Middle frontal gyrus (tissue), 1 donor: Measurements from ENCODE around the gene SLC66A3.
A peak's percentile ranks its signal among the peaks of the same experiment; 100 is the strongest.

Source experiments
- DNase-seq: peaks from one replicate; pipeline ENCODE4 v3.0.0-alpha.2; 2015; ENCODE audit warnings: low spot score; ENCODE audit errors: extremely low spot score

The SLC66A3 gene

DNA sequence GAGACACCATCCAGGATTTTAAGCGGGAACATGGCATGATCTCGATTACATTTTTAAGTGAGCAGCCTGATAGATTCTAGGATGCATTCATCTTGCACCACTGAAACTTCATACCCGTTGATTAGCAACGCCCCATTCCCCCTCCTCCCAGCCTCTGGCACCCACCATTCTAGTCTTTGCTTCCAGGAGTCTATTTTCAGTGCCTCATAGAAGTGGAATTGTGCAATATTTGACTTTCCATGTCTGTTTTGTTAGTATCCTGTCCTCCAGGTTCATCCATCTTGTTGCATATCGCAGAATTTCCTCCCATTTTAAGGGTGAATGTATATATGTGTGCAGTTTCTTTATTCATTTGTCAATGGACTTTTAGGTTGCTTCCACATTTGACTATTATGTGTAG is 20.9 kb upstream of the SLC66A3 start:
- DNase-seq, result no peak

DNA sequence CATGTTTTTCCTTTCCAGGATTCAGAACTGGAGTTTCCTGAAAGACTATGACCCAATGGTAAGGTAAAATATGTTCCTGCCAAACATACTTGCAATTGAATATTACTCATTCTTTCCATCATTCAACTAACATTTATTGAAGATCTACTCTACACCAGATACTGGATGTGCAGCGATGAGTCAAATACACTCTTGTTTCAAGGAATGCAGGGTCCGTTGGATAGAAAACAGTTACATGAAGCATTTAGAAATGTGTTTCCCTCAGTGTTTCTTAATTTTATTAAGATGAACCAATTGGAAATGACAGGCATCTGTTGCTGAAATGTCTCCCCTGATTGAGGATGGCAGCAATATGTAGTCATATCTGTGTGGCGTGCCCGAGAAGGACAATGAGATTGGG is 14.8 kb upstream of the SLC66A3 start:
- no peak for DNase-seq

DNA sequence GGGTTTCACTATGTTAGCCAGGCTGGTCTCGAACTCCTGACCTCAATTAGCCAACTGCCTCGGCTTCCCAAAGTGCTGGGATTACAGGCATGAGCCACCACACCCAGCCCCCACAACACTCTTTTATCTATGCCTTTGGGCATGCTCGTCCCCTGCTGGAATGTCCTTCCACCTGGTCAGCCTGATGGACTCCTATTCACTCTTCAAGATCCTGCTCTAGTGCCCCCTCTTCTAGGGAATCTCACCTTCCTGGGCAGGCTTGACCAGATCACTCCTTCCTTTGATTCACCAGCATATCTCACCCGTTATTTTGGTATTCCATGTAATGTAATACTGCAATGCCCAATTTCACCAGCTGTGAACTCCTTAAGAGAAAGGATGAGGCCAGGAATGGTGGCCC is 13.9 kb upstream of the SLC66A3 start:
- no peak for DNase-seq

DNA sequence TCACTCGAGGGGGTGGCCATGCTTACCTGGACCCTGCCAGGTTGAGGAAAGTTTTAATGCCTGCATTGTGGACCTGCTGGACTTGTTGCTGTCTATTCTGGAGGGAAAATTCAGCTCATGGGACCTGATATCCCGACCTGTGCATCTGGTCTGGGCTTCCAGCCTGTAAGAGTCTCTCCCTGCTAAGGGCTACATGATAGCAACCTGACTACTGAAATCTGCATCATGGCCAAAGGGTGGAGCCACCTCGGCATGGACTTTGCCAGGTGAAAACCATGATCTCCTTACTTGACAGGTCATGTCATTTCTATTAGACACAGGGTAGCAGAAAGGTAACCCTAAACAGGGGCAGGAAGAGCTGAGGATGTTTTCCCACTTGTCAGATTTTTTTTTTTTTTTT is 12.9 kb upstream of the SLC66A3 start:
- no peak for DNase-seq

DNA sequence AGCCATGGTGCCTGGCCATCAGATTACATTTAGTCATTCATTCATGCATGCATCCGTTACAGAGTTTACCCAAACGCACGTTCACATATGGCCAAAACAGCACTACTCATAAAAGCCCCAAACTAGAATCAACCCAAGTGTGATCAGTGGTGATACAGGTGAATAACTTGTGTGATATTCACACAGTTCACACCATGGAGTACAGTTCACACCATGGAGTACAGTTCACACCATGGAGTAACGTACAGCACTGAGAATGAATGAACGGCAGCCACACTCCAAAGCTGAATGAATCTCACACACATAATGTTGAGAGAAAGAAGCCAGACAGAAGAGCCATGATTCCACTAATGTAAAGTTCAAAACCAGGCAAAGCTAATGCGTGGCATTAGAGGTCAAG is 12.3 kb upstream of the SLC66A3 start:
- no peak for DNase-seq

DNA sequence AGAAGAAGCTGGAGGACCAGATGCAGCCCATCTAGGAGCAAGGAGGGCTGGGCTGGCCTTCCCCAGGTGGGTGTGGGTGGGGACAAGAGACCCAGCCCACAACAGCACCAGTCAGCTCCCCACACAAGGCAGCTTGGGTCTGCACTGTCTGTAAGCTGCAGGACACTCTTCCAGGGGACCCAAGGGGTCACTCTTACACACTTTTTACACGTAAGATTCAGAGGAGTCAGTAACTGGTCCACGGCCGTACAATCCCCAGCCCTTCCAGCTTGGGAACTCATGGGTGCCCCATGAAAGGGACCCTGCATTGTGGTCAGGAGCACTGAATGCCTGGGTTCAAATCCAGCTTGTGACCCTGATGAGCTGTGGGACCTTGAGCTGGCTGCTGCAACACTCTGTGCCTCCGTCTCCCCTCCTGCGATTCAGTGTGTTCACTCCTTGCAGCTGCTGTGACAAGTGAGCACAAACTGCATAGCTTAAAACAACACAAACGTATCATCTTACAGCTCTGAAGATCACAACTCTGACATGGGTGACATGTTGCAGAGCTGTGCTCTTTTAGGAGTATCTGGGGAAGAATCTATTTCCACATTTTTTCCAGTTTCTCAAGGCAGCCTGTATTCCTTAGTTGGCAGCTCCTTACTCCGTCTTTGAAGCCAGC is 11.1 kb upstream of the SLC66A3 start:
- DNase-seq, result no peak

DNA sequence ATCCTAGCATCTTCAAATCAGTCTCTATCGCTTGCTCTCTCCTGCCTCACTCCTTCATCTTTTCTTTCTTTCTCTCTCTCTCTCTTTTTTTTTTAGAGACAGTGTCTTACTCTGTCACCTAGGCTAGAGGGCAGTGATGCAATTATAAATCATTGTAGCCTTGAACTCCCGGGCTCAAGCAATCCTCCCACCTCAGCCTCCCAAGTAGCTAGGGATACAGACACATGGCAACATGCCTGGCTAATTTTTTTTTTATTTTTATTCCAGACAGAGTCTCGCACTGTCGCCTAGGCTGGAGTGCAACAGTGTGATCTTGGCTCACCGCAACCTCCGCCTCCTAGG is 10.6 kb upstream of the SLC66A3 start:
- DNase-seq, result no peak

DNA sequence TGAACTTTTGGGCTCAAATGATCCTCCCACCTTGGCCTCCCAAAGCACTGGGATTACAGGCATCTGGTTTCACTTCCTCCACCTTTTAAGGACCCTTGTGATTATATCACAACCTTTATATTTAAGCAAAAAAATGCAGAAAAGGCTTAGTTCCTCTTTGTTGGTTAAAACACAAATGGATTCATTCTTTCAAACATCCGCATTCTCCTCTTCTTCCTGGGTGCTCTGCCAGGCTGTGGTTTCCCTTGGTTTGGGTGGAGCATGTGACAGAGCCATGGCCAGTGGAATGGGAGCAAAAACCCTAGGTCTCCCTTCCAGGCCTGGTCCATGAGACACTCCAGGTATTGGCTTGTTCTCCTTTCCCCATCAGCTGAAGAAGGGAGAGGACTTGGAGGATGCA is 9.9 kb upstream of the SLC66A3 start:
- DNase-seq, result no peak

DNA sequence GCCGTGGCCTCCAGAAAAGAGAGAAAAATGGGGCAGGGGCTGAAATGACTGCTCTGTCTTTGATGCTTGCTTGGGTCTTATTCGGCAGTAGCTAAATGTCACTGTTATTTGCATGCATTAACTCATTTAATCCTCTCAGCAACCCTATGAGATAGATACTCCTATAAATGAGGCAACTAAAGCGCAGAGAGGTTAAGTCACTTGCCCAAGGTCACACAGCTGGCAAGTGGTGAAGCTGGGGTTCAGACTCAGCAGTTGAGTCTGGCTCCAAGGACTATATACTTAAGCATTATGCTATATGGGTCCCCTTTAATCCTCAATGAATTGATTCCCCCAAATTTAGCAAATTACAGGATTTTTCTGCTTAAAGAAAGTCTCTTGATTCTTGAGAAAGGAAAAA is 9.2 kb upstream of the SLC66A3 start:
- no peak for DNase-seq

DNA sequence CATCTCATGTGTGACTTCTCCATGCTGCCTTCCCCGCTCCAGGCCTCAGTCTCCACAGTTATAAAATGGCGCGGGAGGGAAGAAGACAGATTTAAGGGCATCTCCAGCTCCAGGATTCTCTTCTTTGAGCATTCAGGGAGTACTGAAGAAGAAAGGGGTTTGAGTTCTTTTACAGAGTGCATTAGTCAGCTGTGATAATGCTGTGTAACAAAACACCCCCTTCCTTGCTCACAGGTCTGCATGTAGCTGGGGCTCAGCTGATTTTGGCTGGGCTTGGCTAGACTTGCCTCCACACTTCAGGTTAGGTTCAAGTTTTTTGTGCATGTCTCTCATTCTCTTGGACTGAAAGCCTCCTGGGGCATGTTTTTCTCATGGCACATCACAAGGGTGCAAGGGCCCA is 8.0 kb upstream of the SLC66A3 start:
- no peak for DNase-seq

DNA sequence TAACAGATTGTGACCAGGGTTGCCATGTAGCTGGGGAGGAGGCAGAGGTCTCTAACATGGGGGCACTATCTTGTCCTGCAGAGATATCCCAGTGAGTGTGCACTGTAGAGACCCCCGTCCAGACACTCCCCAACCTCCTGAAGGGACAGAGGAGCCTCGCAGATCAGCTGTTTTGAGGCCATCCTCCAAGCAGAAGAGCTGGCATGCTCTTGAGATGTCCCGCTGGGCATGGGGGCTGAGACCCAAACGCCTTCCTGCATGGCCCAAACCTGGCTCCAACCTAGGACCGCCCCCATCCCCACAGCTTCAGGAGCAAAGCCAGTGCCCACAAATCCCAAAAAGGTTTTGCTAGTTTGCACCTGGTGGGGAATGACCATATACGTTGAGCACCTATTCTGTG is 2.7 kb upstream of the SLC66A3 start:
- DNase-seq, result no peak

DNA sequence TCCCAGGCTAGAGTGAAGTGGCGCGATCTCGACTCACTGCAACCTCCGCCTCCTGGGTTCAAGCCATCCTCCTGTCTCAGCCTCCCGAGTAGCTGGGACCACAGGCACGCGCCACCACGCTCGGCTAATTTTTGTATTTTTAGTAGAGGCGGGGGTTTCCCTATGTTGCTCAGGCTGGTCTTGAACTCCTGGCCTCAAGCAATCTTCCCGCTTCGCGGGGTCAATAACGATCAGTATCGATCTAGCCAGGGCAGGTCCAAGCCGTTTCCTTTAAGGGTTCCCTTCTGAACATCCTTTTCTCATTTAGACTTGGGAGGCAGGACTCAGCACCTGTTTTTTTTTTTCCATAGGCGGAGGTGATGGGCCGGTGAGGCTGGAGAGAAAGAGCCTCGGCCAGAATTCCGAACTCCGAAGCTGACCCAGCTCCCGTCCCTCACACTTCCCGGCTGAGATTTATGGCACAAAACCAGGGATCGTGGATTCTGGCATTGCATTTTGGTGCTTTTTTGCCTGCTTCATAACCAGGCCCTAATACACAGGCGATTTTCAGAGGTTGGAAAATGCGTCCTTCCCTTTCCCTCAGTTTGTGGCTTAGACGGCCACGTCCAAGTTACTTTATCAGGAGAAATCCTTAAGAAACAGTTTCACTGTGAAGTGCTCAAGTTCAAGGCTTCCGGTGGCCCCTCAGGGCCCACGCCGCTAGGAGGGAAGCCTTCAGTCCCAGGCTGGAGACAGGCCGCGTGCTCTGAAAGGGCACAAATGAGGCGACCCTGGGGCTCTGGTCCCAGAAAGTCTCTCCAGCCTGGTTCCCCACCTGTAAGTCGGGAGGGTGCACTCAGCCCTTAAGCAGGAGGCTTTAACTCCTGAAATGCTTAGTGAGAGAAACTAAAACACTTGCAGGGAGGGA is 998 bp upstream of the SLC66A3 start:
- no peak for DNase-seq

DNA sequence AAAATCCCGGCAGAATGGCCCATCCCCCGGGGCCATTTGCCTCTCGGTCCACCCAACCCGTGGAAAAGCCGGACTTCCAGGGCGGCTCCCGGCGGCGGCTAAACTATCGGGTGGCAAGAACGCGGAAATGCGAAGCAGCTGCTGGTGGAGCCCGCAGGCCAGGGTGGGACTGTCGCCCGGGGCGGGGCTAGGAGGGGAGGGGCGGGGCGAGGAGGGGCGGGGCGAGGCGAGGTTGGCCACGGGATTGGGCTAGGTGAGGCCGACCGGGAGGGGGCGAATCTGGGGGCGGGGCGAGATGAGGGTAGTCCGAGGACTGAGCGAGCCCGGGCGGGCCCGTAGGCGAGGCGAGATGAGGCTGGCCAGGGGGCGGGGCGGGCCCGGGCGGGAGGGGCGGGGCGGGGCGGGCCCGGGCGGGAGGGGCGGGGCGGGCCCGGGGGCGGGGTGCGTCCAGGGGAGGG is 315 bp upstream of the SLC66A3 start:
- DNase-seq, result peak; percentile 68

DNA sequence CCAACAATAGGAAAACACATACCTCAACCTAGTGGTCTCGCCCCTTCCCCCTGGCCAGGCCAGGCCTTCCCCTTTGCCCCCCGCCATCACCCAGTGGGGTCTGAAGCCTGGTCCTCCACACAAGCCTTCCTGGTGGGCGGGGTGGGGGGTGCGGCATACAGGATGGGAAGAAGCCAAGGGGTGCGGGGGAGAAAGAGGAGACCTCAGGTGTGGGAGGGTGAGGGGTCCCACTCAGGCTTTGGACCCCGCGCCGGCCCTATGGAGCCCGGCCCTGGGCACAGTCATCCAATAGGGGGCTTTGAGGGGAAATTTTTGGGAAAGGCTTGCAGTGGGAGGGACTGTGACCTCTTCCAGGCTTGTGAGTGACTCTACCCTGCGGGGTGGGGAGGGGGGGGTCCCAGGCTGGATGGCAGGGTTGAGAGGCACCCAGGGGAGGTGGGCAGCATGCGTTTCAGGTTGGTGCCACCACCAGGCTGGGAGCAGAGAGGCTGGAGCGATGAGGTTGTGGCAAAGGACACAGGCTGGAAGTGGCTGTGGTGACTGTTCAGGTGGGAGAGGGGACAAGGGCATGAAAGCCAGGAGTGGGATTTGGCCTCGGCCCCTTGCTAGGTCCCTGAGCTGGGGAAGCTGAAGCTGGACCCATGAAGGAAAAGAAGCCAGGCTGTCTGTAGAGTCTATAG is 1.3 kb downstream of the SLC66A3 start:
- no peak for DNase-seq

DNA sequence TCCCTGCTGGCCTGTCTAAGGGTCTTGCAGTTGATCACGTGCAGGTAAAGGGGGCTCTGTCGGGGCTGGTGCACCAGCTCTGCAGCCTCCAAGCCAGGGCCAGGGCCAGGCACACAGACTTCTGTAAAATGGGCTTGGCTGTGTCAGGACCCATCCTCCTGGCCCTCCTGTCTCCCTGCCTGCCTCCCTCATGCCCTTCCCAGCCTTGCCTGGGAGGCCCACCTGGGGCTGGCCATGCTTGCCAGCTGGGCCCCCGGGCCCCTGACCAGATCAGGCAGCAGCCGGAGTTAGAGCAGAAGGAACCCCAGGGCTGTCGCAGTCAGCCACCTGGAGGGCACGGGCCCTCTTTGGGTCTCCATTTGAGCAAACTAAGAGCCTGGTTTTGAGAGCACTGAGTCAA is 2.0 kb downstream of the SLC66A3 start:
- no peak for DNase-seq

DNA sequence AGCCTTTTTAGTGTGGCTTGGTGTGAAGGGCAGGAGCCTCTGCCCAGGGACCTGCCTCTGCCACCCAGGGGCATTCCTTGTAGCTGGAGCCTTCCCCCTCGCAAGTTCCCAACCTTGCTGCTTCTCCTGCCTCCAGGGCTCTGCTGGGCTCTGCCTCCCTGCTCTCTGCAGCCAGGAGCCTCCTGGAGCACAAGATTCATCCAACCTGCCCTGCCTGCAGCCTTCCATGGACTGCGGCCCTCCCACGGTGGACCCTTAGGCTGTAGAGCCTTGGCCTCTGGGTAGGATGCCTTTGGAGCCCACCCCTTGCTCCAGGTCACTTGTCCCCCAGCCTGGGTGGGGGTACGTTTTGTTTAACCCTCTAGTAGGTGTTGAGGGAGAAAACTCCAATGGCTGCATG is 2.5 kb downstream of the SLC66A3 start:
- DNase-seq, result no peak

DNA sequence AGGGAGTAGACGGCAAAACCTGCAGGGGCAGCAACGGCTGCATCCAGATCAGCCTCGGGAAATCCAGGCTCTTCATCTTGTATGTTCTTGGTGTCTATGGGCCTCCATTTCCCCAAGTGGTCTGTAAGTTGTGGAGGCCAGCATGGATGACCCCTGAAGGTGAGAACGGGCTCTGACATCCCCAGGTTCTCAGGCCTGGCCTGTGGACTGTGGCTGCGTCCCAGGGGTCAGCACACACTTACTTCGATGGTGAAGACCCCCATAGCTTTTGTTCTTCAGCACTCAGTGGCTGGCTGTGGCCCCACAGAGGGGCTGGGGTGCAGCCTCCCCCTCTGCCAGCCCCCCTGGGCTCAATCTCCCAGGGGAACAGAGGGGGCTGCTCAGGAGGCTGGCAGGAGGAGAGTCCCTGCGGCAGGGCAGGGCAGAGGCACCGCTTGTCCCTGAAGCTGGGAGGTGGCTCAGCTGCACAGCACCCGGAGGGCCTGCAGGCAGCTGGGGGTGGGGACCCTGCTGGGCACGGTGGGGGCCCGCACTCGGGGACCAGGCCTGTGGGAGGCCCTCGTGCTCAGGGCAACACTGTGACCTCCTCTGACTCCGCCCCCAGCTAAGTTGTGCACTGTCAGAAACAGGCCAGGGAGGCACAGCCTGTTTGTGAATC is 3.8 kb downstream of the SLC66A3 start:
- no peak for DNase-seq

DNA sequence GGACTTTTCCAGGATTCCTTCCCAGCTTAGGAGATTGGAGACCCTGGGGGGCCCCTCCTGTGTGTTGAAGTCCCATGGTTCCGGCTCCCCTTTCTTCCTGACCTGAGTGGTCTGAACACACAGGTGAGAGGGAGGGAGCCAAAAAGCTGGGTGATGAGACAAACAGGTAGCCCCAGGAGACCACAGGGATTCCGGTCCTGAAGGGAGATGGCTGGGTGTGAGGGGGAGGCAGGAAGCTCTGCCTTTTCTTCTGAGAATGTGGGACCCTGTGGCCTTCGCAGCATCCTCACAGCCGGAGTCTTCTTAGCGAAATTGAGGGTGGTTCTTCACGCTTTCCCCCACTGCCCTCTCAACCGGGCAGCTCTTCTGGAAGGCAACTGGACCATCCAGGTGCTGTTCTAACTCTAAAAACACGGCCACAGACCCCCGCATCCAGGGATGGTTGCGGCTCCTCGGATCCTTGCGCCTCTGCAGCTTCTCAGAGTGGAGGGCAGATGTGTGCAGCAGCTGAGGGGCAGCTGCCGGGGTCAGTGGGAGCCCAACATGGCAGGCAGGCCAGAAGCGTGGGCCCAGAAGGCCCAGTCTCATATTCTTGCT is 4.4 kb downstream of the SLC66A3 start:
- DNase-seq, result no peak

DNA sequence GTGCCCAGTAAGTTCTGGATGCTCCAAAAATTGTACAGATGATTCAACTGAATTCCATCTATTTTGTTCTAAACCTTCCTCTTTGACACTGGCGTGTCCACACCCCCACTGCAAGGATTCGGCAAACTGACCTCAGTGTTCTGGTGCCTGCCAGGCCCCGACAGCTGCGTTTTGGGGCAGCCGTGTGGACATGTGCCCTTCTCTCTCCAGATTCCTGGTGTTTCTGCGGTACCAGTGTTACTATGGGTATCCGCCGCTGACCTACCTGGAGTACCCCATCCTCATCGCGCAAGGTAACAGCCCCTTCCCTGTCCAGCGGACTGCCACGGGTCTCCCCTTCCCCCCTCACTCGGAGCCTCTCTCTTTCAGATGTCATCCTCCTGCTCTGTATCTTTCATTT is 5.0 kb downstream of the SLC66A3 start:
- DNase-seq, result no peak

DNA sequence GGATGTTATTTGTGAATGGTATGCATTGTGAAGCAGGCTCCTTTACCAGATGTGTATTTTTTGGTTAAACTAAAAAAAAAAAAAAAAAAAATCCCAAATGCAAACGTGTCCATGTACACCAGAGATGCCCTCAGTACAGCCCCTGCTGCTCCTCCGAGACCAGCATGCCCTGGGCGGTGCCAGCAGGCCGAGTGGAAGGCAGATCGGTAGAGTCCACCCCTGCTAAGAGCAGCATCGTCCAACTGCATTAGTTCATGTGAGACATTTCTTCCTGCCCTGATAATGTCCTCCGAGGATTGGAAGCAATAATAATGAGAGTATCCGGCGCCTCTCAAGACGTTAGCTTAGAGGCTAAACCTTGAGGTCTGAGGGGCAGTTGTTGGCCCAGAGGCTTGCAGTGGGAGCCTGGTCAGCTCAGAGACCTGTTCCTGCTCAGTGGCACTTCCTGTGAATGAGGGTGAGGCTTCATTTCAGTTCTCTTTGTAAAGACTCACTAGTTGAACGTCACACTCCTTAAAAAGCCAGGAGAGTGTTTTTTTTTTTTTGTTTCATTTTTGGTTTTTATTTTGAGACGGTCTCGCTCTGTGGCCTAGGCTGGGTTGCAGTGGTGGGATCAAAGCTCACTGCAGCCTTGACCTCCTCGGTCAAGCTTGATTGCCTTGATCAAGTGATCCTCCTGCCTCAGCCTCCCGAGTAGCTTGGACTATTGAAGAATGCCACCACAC is 5.6 kb downstream of the SLC66A3 start:
- no peak for DNase-seq

DNA sequence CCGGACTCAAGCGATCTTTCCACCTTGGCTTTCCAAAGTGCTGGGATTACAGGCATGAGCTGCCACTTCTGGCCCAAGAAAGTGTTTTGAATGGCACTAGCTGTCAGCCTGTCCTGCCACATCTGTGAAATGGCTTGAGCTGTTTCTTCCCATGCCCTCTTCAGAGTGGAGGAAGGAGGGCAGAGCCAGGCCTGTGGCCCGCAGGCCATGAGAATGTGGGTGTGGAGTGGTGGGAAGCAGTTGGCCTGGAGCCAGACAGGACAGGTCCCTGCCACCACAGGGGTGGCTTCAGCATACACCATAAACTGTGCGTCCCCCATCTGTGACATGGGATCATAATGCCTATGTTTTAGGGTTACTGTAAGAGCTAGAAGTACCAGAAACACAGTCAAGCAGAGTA is 6.5 kb downstream of the SLC66A3 start:
- no peak for DNase-seq
